ENCODE results near the gene DNAJC6. TPM values are rescaled to one million over a fixed set of nuclear protein-coding genes. Genes with fewer than 3 reads are reported as not detected.
"Not testable (repeated sequence)": the region's sequence is repeated elsewhere in the genome, so short reads cannot be mapped to it uniquely, and the experiment has no call there.

The DNAJC6 gene
- polyA plus RNA-seq, 3 donors: 0.56 to 0.95 (median 0.62) TPM

DNA sequence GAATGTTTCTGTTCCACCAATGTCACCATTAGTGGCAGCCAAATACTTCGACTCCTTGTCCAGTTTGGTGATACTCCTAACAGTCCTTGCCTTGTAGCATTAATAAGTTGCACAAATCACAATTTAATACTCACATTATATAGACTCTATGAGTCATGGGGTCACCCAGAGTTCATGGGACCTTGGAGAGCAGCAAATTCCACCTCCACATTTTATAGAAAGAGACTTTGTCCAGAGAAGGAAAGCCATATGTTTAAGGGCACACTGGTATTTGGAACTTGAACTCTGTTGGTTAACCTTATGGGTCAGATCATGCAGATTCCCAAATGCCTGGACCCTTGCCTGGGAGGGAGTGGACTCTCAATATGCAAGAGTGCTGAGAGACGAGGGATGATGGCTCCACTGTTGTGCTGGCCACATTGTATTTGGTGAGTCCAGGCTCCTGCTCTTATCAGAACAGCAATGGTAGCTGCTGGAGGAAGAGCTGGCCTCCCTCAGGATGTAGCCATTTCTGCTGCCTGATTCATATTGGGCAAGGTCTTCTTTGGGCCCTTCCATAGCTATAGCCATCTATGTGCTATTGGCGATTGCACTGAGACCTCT is 30.6 kb downstream of the DNAJC6 start:
- 78 to 87% (median 85%) methylated on average over 3 of the region's 3 CpGs for WGBS, 3 donors
- no peak overlapping the region for H3K27ac ChIP-seq (ENCODE audit: low read depth, low read length)

DNA sequence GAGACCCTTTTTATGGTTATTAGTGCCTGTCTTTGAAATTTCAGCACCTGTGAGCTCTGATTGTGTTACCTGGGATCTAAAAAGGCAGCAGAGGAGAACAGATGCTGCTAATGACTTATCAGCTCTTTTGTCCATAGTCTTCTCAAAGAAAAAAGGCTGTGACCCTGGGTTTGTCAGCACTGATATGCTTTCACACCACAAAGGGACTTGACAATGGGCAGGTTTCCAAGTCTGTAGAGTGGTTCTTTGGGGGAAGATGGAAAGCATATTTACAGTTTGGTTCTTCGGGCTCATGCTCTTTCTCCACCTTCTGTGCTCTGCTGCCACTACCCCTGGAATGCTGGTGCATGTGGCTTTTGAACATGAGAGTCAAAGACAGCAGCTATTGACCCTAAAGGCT is 32.0 kb downstream of the DNAJC6 start:
- no peak overlapping the region for H3K27ac ChIP-seq (ENCODE audit: low read depth, low read length)
- 67 to 90% (median 87%) methylated on average over 1 of the region's 1 CpG for WGBS, 3 donors

DNA sequence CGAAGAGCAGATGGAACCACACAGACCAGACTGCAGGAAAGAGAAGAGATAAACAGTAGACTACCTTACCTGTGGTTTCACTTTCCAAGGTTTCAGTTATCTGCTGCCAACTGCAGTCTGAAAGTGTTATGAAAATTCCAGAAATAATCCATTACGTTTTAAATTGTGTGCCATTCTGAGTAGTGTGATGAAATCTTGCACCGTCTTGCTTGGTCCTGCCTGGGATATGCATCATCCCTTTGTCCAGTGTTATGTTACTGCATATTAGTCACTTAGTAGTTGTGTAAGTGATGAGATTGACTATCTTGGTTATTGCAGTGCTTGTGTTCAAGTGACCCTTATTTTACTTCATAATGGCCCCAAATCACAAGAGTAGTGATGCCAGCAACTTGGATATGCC is 33.9 kb downstream of the DNAJC6 start:
- 67 to 81% (median 71%) methylated on average over 3 of the region's 3 CpGs for WGBS, 3 donors
- no peak overlapping the region for H3K27ac ChIP-seq (ENCODE audit: low read depth, low read length)

DNA sequence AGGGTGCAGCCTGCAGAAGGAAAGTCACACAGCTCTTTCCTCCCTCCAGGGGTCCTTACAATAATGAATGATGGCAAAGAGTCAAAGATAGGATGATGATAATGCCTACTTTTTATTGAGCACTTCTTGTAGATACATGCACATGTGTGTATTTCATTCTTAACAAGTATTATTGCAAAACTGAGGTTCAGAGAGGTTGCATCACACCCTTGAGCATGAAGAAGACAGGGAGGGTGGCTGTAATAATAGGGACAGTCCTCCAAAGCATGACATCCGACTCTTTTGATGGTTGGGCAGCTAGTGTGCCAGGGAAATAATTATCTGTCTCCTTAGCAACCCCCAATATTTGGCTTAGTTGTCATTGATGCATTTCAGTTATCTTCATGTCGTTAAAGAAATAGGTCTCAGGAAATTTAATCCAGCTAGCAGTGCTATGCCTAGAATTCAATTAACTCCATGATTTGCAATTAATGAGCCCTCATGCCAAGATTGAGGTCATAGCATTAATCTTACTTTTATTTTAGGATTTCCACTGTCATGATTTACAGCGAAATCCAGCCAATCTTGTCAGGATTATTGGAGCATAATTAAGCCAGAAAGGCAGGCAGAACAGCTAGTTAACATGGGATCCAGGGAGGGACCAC is 35.0 kb downstream of the DNAJC6 start:
- 68 to 79% (median 69%) methylated on average over 3 of the region's 3 CpGs for WGBS, 3 donors
- no peak overlapping the region for H3K27ac ChIP-seq (ENCODE audit: low read depth, low read length)

DNA sequence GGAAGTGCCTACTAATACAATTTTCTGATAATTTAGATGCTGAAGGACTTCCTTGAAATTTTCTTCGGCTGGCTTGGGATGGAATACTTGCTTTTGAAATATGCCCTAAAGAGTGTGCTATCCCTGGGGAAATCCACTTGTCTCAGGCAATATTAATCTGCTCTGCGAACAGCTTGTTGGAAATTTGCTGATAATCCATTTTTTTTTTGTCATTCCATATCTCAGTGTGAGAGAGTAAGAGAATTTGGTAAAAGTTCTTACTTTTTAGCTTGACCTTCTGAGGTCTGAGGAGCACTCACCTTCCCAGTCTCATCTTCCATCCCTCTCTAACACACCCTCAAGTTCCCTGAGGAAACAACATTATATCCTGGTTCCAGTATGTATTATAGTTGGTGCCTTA is 36.8 kb downstream of the DNAJC6 start:
- WGBS, 3 donors: 80 to 93% (median 92%) methylated on average over 2 of the region's 2 CpGs
- no peak overlapping the region for H3K27ac ChIP-seq (ENCODE audit: low read depth, low read length)

DNA sequence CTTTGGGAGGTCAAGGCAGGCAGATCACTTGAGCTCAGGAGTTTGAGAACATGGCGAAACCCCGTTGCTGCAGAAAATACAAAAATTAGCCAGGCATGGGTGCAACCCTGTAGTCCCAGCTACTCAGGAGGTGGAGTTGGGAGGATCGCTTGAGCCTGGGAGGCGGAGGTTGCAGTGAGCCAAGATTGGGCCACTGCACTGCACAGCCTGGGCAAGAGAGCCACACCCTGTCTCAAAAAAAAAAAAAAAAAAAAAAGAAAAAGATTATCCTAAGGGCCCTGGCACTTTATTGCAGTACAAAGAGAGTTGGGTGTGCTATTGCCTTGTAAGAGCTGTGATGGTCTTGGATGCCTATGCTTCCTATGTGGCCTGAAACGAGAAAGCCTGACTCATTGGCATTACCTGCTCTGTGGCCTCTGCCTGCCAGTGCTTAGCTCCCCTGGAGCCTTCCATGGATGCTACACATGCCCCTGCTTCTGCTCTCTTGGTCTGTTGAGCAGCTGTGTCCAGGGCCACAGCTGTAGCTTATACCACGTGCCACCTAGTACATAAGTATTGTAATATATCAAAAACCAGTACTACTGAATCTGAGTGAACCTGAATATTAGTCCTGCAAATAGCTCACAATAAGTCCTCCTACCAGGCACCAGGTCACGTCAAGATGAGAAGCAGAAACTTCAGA is 45.8 kb downstream of the DNAJC6 start:
- H3K27ac ChIP-seq (ENCODE audit: low read depth, low read length): no peak overlapping the region
- WGBS, 3 donors: 90 to 93% (median 90%) methylated on average over 7 of the region's 7 CpGs

DNA sequence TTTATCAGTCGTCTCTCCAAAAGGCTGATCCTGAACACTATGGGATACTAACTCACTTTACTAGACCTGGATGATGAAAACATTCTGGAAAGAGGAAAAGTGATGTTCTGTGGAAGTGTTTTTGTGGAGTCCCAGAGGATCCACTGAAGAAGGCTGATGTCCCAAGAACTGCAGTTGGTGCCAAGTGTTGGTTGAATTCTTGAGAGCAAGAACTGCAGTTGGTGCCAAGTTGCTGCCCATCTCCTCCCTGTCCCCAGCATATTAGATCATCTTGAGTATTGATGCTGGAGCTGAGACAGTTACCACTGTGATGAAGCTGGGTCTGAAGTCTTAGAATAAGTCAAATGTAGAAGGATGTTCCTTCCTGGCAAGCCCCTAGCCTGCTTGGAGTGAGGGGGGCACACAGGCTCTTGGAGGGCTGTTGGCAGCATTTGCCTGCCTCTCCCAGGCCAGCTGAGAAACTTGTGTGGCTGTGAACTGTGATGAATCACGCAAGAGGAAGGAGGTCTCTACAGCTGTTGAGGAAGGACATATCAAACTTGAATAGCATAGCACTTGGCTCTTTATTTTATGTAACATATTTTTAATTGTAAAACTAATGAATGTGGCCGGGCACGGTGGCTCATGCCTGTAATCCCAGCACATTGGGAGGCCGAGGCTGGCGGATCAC is 48.1 kb downstream of the DNAJC6 start:
- no peak overlapping the region for H3K27ac ChIP-seq (ENCODE audit: low read depth, low read length)
- 90 to 91% (median 91%) methylated on average over 6 of the region's 6 CpGs for WGBS, 3 donors

DNA sequence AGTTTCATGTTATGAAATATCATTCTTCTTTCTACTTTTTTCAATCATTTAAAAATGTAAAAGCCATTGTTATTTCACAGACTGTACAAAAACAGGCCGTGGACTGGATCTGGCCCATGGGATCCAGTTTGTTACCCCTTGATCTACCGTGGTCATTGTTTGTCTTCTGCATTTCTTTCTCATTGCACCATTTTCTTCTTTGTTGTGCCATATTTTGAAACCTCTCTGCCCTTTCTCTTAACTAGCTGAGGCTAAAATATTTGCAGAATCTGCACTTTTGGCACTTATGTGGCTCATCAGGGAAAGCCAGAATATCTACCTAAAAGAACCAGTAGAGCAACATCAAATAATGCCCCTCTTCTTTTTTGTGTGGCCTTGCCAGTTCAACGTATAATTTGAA is 50.5 kb downstream of the DNAJC6 start:
- no peak overlapping the region for H3K27ac ChIP-seq (ENCODE audit: low read depth, low read length)
- 68 to 74% (median 71%) methylated on average over 3 of the region's 3 CpGs for WGBS, 3 donors

DNA sequence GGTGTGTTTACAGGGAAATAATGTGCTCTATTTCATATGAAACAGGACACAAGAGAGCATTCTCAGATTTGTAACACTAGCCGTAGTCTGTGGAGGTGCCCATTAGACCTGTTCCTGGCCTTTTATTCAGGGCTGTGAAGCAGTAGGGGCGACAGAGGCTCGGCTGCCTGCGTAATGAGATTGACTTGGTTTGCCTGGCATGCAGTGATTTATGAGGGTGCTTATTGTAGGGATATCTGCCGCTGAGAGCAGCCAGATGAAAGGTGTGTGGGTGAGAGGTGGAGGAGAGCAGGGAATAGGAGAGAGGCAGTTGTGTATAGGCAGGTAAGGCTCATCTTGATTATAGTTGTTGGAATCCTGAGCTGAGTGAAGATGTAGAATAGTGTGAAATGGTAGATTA is 51.3 kb downstream of the DNAJC6 start:
- 60 to 68% (median 62%) methylated on average over 5 of the region's 5 CpGs for WGBS, 3 donors
- H3K27ac ChIP-seq (ENCODE audit: low read depth, low read length): no peak overlapping the region

DNA sequence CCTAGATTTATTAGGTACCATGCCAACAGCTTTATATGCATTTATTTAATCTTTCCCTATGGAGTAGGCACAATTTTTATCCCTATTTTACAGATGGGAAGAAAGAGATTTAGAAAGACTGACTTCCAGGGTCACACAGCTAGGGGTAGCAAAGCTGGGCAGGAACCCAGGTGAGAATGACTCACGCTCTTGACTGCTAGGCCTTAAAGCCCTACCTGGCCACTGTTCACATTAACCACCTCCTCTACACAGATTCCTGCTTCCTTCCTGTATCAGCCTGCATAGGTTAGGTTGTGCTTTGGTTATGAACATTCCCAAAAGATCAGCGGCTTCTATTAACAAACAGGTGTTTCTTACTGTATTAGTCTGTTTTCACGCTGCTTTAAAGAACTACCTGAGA is 53.2 kb downstream of the DNAJC6 start:
- 95 to 97% (median 95%) methylated on average over 3 of the region's 3 CpGs for WGBS, 3 donors
- no peak overlapping the region for H3K27ac ChIP-seq (ENCODE audit: low read depth, low read length)

DNA sequence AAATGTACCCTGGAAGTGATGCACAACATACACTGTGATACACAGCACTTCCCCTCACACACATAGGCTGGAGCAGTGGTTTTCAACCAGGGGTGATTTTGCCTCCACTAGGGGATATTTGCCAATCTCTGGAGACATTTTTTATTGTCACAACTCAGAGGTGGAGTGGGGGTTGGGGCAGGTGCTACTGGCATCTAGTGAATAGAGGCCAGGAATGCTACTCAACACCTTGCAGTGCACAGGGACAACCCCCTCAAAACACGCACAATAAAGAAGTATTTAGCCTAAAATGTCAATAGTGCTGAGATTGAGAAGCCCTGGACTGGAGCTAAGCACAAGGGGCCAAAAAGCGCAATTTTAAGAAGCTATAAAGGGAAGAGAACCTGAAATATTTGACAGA is 54.1 kb downstream of the DNAJC6 start:
- no peak overlapping the region for H3K27ac ChIP-seq (ENCODE audit: low read depth, low read length)
- WGBS, 3 donors: 92 to 96% (median 95%) methylated on average over 2 of the region's 2 CpGs

DNA sequence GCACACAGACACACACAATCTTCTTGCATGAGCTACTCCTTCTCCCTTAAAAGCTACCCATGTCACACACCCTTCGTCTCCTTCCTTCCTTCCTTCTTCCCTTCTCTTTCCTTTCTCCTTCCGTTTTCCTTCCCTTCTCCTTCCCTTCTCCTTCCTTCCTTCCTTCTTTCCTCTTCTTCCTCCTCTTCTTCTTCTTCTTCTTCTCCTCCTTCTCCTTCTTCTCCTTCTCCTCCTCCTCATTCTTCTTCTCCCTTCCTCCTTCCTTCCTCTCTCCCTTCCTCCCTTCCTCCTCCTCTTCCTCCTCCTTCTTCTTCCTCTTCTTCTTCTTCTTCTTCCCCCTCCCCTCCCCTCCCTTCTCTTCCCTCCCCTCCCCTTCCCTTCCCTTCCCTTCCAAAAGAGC is 59.1 kb downstream of the DNAJC6 start:
- no peak overlapping the region for H3K27ac ChIP-seq (ENCODE audit: low read depth, low read length)
- 73 to 91% (median 79%) methylated on average over 2 of the region's 2 CpGs for WGBS, 3 donors

DNA sequence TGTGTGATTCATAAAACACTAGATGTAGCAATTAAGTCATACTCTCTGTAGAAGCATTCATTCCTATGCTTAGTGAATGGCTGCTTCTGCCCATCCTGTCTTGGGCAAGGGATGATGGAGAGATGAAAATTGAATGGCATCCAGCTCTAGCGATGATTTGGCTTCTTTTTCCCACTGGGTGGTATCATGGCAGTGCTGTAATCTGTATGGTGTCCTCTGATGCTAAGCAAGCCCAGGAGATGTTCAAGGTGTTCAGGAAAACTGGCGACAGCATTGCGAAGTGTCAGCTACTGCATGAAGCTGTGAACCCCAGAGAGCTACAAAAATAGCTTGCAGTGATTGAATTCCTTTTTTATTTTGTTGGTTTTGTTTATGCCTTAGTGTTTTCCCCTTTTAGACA is 62.2 kb downstream of the DNAJC6 start:
- WGBS, 3 donors: 89 to 95% (median 92%) methylated on average over 3 of the region's 3 CpGs

DNA sequence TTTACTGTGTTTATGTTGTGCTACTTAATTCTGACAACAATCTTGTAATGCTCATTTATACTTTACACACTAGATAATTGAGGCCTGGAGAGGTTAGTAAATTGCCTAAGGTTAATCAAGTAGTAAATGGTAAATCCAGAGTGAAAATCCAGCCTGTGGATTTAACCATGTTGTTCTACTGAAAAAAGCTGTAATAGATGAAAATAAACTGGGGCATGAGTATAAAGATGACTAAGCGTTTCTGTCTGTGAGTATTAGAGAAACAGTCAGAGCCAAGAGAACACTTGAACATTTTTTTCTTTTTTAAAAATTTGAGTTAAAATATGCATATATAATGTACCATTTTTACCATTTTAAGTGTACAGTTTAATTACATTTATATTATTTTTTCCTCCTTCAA is 63.2 kb downstream of the DNAJC6 start:
- no peak overlapping the region for H3K27ac ChIP-seq (ENCODE audit: low read depth, low read length)
- WGBS, 3 donors: 49 to 83% (median 52%) methylated on average over 1 of the region's 1 CpG

More for the DNA sequence above, 62.2 kb downstream of the DNAJC6 start:
- H3K27ac ChIP-seq (ENCODE audit: low read depth, low read length): no peak overlapping the region

DNA sequence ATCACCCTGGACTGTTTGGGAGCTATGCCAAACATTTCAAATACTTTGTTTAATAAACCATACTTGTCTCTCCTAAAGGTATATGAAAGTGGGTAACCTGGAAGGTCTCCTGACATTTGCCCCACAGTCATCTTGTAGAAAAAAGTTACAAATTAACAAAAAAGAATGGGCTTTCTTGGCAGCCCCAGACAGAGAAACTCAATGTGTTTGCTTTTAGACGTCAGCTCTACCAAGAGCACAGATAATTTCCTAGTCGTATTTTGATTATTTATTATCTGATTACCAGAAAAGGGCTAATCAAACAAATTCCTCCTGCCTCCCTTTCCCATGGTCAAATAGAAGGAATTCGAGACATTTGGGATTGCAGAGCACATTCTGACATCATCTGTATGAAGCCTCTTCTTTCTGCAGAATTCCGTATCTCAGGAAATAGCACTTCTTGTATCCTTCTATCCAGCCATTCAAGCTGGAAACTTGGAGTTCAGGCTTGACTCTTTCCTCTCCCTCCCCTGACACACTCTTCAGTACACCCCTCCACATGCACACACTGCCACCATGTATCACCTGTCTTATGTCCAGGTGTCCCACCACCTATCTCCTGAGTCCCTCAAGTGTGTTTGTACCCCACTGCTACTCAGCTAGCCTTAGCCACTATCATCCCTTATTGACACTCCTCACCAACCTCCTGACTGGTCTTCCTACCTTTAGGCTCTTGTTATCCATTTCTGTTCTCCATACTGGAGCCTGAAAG is 68.3 kb downstream of the DNAJC6 start:
- WGBS, 3 donors: 46 to 89% (median 84%) methylated on average over 4 of the region's 4 CpGs
- no peak overlapping the region for H3K27ac ChIP-seq (ENCODE audit: low read depth, low read length)

DNA sequence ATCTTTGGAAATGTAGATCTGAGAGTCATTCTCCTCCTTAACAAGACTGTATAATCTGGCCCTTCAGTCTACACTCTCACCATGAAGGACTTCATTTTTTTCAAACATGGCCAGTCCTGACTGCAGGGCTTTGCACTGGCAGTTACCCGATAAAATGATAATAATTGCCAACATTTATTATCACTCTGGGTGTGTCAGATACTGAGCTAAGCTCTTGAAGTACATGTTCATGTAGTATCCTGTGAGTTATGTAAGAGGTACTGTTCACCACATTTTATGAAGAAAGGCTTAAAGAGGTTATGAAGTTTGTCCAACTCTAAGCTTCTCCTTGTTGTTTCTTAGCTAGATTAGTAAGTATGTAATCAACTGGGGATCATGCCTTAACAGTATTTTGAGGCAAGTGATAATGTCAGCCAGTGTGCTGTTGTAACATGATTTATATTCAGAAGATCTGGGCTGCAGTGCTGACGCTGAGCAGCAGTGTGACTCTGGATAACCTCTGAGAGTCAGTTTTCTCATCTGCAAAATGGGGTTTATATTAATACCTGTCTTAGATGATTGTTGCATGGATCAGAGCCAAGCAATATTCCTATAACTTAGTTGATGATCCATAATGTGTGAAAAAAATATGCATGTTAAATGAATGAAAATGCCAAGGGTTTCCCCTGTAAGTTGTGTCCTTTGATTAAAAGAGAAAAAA is 69.1 kb downstream of the DNAJC6 start:
- WGBS, 3 donors: 77 to 82% (median 80%) methylated on average over 2 of the region's 2 CpGs
- no peak overlapping the region for H3K27ac ChIP-seq (ENCODE audit: low read depth, low read length)

DNA sequence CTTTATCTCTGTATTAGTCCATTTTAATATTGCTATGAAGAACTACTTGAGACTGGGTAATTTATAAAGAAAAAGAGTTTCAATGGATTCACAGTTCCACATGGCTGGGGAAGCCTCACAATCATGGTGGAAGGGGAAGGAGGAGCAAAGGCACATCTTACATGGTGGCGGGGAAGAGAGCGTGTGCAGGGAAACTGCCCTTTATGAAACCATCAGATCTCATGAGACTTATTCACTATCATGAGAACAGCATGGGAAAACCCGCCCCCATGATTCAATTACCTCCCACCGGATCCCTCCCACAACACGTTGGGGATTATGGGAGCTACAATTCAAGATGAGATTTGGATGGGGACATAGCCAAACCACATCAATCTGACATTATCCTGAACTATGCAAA is 75.1 kb downstream of the DNAJC6 start:
- H3K27ac ChIP-seq (ENCODE audit: low read depth, low read length): not testable (repeated sequence)
- WGBS, 3 donors: 91 to 96% (median 93%) methylated on average over 5 of the region's 5 CpGs

DNA sequence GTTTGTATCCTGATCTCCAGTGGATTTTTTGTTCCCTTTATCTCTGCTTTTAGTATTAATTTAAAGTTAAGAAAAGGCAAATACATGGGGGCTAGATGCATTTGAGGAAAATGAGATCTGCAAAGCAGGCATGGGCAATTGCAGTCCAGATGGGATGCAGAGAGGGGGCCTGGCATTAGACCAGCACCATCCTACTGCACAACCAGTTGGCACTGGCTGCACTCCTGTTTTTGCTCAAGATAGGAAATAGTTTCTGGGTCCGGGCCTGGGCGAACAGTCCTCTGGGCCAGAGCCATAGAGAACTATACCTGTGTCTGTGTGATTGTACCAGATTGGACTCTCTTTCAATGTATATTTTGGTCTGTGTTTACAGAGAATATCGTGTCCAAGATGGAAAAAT is 77.1 kb downstream of the DNAJC6 start:
- H3K27ac ChIP-seq (ENCODE audit: low read depth, low read length): no peak overlapping the region
- WGBS, 3 donors: 91 to 95% (median 95%) methylated on average over 3 of the region's 3 CpGs
